HG03280 (cell line): ENCODE results near the gene SYNGR3.
"Not testable (repeated sequence)": the region's sequence is repeated elsewhere in the genome, so short reads cannot be mapped to it uniquely, and the experiment has no call there.

Experiments
- ATAC-seq: cut with Tn5 transposase; IDR thresholded peaks from one replicate; pipeline ENCODE4 v1.9.1; 2021; ENCODE audit warnings: mild to moderate bottlenecking, moderate library complexity; ENCODE audit not compliant: unreplicated experiment

SYNGR3 gene

DNA sequence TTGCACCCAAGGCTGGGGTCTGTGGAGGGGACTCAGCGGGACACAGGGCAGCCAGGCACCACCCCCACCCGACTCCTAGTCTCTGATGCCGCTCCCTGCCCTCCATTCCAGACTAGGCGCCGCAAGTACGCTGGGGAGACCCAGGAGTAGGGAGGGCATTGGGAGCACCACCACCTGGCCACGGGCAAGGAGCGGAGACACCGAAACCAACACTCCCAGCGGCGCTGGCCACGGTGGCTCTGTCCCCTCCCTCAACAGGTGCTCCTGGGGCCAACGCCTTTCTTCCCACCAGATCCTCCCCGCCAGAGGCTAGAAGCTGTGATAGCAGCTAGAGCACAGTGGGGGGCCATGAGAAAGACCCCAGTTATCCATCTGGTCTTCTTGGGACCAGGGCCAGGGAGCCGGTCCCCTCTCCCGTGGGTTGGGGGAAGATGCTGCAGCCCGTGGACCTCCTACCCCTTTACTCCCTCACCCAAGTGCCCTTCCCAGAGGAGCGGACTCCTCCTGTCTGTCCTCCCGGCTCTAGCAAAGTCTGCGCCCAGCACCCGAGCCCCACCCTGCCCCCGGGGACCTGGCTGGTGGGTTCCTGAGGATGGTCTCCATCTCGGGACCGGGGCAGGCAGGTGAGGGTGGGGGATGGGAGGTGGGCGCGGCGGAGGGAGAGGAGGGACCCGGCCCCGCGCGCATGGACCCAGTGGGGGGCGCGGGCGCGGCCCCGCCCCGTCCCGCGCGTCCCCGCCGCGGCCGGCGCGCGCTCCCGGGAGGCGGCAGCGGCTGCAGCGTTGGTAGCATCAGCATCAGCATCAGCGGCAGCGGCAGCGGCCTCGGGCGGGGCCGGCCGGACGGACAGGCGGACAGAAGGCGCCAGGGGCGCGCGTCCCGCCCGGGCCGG is at the start of gene SYNGR3:
TSS of gene SYNGR3 (plus strand) at position 762 of the 892 bp plus-strand sequence. CDS start 133 bp downstream, outside the sequence.
- ATAC-seq: no peak

DNA sequence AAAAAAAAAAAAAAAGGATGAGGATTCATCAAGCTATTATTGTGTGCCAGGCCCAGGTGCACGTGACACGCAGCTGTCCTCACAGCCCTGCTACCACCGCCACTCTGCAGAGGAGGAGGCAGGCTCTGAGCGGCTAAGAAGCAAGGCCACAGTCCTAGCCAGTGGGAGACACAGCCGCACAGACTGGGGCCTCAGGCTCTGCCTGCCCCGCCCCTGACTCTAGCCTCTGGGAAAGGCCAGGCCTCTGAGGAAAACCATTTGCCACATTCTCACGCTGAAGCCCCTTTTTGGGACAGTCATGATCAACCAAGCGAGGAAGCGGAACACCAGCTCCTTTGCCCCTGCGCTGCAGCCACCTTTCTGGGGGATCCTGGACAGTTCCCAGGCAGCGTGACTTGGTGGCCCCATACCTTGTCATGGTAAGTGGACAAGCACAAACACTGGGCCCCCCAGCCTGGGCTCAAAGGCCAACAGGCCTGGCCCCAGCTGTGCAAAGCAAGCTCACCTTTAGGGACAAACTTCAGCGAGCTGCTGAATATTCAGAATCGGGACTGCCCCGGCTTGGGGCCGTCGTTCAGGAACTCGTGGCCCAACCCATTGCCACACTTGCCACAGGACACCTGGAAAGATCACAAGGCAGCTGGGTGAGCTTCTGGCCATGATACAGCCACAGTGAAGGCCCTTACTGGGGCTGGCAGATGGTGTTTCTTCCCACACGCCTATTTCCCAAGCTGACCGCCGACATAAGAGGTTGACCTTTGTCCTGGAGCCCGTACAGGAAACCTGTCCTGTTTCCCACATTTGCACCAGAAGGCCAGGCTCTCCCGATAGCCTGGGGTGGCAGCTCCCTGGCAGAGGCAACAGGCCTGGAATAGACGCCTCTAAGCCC is 49.3 kb upstream of the SYNGR3 start:
- no peak for ATAC-seq

GRCh38 chr16:1941162-1942046 is 48.4 kb upstream of the SYNGR3 start:
- no peak for ATAC-seq

DNA sequence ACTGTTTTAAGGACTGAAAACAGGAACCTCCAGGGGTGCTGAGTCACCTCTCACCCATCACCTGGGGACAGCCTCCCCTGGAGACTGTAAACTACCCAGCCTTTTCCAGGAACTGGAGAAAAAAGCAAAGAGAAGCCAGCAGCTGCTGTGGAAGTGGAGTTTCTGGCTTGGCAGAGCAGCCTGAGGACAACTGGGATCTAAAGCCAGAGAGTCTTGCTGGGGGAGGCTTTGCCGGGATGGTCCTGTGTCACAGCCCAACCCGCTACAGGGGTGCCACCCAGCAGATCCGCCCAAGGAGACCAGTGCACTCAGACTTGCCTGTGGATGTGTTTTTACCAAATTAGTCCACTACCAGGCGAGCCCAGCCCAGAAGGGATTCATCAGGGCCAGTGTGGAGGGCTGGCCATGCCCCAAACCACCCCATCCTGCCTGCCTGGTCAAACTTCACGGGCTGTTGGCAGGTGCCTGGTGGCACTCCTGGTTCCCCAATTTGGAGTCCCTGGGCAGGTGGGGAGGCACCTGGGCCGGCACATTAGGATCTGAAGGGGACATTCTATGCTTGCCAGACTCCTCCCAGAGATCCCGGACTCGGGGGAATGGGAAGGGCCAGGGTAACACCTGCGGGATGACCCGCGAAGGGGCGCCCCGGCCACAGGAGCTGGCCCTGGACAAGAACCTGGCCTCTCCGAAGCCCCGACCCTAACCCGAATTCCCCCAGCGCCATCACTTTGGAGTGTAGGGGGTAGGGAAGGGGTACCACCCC is 47.5 kb upstream of the SYNGR3 start:
- no peak for ATAC-seq

DNA sequence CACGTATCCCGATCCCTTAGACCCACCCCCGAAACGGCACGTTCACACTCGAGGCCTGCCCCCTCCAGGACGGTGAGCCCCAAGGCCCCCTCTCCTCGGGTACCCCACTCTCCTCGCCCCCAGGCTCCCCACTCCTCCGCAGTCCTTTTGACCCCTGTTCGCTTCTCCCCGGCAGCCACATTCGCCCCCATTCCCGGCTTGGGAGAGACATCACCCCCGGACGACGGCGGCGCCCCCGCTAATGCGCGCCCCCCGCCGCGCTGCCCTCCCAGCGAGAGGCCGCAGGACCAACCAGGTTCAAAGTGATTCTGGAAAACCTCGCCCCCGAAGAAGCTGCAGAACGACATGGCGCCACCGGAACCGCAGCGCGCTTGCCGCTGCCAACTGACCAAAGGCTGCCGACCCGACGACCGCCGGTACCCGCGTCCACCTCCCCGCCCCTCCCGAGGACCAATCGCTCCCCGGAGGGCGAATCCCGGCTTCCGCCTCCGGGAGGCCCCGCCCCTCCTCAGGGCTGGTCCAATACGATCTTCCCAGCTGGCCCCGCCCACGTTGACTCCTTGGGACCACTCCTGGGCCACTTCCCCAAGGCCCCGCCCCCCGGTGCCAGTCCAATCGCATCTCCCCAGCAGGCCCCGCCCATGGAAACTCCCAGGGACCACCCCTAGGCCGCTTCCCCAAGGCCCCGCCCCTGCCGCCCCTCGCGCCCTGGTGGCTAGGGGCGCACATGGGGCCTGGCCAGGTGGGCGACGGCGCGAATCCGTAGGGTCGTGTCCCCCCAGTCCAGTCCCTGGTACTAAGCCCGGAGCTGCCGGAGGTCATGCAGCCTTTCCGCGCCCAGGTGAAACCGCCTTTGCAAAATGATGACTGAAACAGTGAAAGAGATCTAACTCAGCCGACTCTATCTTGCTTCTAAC is 46.7 kb upstream of the SYNGR3 start, which contains the start of gene MSRB1:
TSS of gene MSRB1 (minus strand) at position 390 of the 917 bp plus-strand sequence. CDS start at position 347, 43 bp downstream.
- ATAC-seq: peak; percentile 96

DNA sequence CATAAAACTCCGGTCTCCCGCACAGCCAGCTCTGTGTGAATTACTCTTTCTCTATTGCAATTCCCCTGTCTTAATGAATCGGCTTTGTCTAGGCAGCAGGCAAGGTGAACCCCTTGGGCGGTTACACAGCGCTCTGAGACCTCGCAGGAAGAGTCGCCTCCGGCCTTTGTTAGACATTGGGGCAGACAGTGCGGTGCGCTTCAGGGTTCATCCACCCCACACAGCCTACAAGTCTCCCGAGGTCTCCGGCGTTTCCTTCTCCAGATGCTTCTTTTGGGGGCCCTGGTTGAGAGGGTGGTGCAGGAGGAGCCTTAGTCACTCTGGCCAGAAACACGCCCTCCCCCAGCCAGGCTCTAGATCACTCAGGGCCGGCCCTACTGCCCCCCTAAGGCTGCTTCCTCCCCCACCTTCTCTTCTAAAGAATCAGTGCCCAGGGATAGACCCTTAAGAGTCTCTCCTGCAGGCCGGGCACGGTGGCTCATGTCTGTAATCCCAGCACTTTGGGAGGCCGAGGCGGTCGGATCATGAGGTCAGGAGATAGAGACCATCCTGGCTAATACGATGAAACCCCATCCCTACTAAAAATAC is 45.1 kb upstream of the SYNGR3 start:
- ATAC-seq: no peak

DNA sequence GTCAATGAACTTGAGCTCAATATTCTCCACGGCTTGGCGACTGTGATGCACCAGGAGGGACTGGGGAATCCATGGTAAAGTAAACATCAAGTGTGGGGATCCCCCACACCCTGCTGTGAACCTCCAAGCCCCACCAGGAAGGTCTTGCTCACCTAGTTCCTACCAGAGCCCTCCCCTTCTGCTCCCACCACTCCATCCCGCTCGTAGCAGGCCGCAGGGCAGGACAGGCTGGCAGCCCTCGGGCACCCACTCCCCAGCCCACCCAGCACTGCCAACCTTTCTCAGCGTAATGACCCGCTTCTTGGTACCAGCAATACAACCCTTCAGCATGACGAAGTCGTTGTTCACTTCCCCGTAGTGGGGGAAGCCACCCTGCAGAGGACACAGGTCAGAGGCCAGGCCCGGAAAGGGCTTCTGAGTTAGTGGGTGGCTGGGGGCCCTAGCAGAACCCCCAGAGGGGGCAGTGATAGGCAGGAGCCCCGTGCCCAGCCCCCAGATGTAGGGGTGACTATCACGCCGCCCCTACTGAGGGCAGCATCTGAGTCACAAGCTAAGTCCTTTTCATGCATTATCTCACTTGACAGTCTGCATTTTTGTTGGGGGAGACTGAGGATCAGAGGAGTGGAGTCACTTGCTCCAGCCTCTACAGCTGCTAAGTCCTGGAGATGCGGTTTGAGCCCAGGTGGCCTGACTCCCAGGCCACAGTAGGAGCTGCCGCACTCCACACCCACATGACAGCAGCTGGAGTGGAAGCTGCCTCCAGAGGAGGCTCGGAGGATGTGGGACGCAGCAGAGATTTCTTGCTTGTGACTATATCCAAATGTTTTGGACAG is 44.0 kb upstream of the SYNGR3 start:
- no peak for ATAC-seq

DNA sequence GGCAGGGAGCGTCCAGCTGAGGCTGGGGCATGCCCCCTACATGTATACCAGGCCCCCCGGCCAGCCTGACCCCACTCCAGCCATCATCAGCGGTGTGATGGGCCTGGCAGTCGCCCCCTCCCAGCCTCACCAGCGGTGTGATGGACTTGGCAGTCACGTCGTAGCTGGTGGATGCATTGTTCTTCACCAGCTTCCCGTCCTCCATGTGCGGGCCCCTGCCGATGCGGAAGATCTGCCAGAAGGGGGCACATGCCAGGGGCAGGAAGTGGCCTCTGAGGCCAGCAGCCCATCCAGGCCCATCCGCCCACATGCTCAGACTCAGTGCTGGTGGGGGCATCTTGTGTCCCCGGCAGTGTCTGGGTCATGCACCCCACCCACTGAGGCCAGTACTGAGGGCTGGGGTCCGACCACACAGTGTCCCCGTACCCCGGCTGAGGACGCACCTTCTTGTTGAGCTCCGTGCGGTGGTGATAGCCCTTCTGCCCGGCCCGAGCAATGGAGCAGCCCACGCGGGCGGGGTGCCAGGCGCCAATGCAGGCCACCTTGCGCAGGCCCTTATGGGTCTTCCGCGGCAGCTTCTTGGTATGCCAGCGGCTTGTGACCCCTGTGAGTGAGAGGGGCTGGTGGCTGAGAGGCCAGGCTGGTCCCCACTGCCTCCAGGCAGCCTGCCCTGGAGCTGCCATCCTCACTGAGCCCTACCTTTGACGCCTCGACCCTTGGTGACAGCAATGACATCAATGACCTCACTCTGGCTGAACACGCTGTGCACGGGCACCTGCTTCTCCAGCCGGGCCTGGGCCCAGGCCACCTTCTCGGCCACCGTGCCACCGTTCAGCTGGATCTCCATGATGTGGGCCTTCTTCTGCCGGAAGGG is 43.0 kb upstream of the SYNGR3 start:
- ATAC-seq: no peak

DNA sequence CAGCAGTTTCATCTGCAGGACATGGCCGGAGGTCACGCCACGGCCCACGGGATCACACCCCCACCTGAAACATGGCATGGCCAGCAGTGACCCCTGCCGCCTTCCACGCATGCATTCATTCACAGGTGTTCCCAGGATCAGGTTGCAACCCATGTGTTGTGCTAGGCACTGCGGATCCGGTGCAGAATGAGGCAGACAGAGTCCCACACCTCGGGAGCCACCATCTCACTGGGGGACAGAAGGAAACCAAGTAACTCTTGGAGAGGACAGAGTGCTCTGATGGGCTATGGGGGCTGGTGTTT is 42.5 kb upstream of the SYNGR3 start:
- ATAC-seq: no peak

DNA sequence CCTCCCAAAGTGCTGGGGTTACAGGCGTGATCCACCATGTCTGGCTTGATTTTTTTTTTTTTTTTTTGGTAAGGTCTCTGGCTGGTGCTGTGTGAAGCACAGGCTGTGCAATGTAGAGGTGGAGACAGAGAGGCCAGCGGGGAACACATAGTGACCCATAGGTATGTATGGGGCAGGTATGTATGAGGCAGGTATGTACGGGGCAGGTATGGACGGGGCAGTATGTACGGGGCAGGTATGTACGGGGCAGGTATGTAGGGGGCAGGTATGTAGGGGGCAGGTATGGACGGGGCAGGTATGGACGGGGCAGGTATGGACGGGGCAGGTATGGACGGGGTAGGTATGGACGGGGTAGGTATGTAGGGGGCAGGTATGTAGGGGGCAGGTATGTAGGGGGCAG is 40.3 kb upstream of the SYNGR3 start:
- ATAC-seq: no peak

GRCh38 chr16:1950047-1950446 is 39.7 kb upstream of the SYNGR3 start:
- no peak for ATAC-seq

- no peak for ATAC-seq
Measured at GRCh38 chr16:1950559-1950958, 39.2 kb upstream of the SYNGR3 start.

GRCh38 chr16:1953734-1954133 is 36.0 kb upstream of the SYNGR3 start:
- no peak for ATAC-seq

- not testable (repeated sequence) for ATAC-seq
Measured at GRCh38 chr16:1957434-1958142, 32.2 kb upstream of the SYNGR3 start.

DNA sequence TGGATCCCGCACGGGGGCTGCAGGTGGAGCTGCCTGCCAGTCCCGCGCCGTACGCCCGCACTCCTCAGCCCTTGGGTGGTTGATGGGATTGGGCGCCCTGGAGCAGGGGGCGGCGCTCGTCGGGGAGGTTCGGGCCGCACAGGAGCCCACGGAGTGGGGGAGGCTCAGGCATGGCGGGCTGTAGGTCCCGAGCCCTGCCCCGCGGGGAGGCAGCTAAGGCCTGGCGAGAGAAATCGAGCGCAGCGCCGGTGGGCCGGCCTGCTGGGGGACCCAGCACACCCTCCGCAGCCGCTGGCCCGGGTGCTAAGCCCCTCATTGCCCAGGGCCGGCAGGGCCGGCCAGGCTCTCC is 31.7 kb upstream of the SYNGR3 start:
- not testable (repeated sequence) for ATAC-seq

GRCh38 chr16:1958715-1959268 is 31.0 kb upstream of the SYNGR3 start:
- ATAC-seq: no peak
